H1 (cell line): ENCODE results near the gene ATG5. TPM values are rescaled to one million over a fixed set of nuclear protein-coding genes. Genes with fewer than 3 reads are reported as not detected.

Experiments used
- E2F6 ChIP-seq: IDR thresholded peaks from 2 replicates; pipeline ENCODE4 v1.6.1; 2012; ENCODE audit warnings: inconsistent platforms
- EGR1 ChIP-seq: IDR thresholded peaks from 2 replicates; pipeline ENCODE4 v1.6.1; 2011; ENCODE audit warnings: low read depth, low read length, borderline replicate concordance
- PHF8 ChIP-seq: fragments of 200-600 bp; sonication (generic); conservative IDR thresholded peaks from 2 replicates; pipeline ENCODE4 v1.7.1; 2012; ENCODE audit warnings: low read depth, mild to moderate bottlenecking, inconsistent platforms, low read length, moderate library complexity
- POU5F1 ChIP-seq: IDR thresholded peaks from 2 replicates; pipeline ENCODE4 v1.6.1; 2011; ENCODE audit warnings: low read depth, mild to moderate bottlenecking, low read length, moderate library complexity
- RNF2 ChIP-seq: fragments of 200-900, 300-1000 bp; sonication (generic); IDR thresholded peaks from 2 replicates; pipeline ENCODE4 v1.7.1; 2016; ENCODE audit warnings: borderline replicate concordance, low read depth, mild to moderate bottlenecking, antibody characterized with exemption, low read length; ENCODE audit not compliant: poor library complexity, severe bottlenecking; ENCODE audit errors: missing control alignments
- polyA plus RNA-seq, 7 experiments: library from polyadenylated mRNA; depleted of rRNA in 3 of 7; stranded (reverse) in 5 of 7; unstranded in 2 of 7; fragments of >200 nt in 5 of 7; fragments of 200-250 nt in 2 of 7; gene quantifications; 1 replicate in 5 of 7; 2 replicates in 1 of 7; 4 replicates in 1 of 7; pipeline versions ENCODE4 v1.2.1 to v1.2.3, GENCODE V29; 2011 to 2013; ENCODE audit warnings: missing spikeins in 2 of 7, mixed read lengths in 2 of 7
- total RNA-seq: library from RNA; stranded (reverse); fragmentation: NEBNext Ultra II Directional; extraction: Animal tissue kit (Norgen Biotek cat#: 25700); gene quantifications from 2 replicates; pipeline ENCODE4 v1.2.1, GENCODE V29; 2021

ATG5 gene
- total and polyA plus RNA-seq, 2 of the 8 experiments (the other 6 are each of a cell fraction or from before 2014, with no cell fraction given): 18.2 to 39.0 TPM

GRCh38 chr6:106147476-106147875 lies 178.1 kb downstream of the ATG5 start (continued):
- TF ChIP-seq RNF2 (no peak), EGR1 (no peak), PHF8 (no peak), POU5F1 (no peak), E2F6 (no peak)
